ENCODE measurements around the gene C11orf42. TPM values are rescaled to one million over a fixed set of nuclear protein-coding genes. Genes with fewer than 3 reads are reported as not detected.
A peak's percentile ranks its signal among the peaks of the same experiment; 100 is the strongest.
"Not testable (repeated sequence)": the region's sequence is repeated elsewhere in the genome, so short reads cannot be mapped to it uniquely, and the experiment has no call there.

C11orf42 gene
- total RNA-seq, 1 donor from 2014 or later = not detected

DNA sequence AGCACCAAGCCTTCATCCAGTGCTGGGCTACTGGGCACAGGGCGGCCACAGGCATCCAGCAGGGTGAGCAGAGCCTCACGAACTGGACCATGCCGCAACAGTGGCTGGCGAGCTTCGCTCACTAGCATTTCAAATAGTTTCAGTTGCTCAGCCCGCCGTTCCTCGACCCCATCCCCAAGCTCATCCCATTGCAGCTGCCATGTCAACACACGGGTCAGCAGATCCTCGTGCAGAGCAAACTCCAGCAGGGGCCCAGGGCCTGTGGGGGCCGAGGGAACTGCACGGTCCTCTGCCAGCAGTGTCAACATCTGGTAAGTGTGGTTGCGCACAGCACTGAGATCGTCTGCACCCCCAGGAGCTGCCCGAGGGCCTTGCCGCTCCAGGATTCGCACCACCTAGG, 18.5 kb downstream of the C11orf42 start:
- no peak for DNase-seq (ENCODE audit: low spot score)

- no peak for DNase-seq (ENCODE audit: low spot score)
Measured at GRCh38 chr11:6224421-6224820, 19.1 kb downstream of the C11orf42 start.

DNA sequence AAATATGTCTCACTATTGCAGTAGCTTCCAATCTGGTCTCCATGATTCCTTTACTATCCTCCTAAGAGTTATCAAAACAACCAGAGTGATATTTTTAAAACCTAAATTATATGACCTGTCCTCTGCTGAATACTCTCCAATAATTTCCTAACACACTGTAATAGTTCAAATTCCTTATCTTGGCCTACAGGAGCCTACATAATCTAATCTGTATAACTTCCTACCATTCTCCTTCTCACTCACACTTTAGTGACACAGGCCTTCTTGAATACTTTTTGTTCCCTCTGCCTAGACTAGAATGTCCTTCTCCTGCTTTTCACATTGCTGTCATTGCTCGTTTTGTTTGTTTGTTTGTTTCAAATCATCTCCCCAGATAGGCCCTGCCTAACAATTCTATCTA, 19.7 kb downstream of the C11orf42 start:
- no peak for DNase-seq (ENCODE audit: low spot score)

DNA sequence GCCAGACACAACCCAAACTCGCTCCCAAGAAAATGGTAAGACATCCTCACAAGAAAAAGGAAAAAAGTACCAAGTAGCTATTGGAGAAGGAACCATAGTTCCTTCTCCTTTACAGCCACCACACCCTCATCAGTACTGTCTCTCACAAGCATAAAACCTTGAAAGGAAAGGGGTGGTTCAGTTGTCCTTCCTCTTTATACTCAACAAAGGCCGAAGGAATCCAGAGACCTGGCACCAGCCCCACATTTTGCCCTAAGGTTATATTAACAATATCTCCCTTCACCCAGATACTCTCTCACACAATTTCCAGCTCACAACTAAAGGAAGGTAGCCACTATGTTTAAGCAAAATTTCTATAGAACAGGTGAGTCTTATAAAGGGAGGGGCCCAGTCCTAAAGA, 20.5 kb downstream of the C11orf42 start:
- DNase-seq (ENCODE audit: low spot score) = no peak

DNA sequence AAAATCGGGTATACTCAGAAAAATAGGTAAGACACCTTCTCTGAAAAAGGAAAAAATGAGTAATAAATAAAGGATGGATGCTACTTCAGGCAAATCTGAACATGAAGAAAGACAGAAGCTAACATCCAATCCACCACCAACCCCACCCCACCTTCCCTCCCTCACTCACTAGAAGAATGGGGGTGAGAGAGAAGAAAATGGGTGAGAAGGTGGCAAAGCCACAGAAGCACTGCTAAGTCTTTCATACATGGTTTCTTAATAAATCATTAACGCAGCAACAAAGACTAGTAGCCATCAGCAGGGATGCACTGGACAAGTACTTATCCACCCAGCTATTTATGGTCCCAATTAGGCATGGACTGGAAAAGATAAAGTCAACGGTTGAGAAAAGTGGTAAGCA, 23.2 kb downstream of the C11orf42 start:
- no peak for DNase-seq (ENCODE audit: low spot score)

DNA sequence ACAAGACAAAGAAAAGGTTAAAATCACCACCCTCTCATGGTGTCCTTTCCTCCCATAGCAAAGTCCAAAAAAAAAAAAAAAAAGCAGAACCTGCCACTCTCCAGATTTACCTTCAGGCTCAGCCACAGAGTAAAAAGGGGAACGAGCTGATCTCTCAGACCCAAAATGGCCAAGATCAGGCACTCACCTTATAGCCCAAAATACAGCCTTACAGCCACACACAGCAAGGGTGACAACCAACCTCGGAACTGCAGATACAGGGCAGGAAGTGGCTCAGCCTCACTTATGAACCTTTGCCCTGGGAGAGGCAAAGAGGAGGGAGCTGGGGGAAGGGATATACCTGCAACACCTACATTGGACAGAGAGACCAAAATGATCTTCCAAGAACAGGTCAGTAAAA, 24.6 kb downstream of the C11orf42 start:
- peak; percentile 34 for DNase-seq (ENCODE audit: low spot score)

GRCh38 chr11:6232899-6233298, 27.5 kb downstream of the C11orf42 start:
- DNase-seq (ENCODE audit: low spot score) = no peak

DNA sequence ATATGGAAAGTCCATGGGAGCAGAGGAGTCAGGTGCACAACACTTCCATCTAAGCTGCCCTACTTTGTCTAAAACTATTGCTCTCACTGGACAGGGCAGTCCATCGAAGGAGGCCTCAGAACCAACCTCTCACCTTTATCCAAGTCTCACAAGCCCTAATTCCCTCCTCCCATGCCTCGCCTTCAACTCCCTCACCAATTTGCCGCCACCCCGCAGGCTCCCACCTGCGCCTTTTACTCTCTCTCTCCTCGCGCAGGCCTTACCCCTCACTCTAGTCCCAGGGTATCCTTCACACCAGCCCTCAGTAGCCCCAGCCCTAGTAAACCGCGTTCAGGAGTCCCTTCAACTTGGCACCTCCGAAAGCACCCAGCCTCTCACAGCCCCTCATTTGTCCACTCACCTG, 28.6 kb downstream of the C11orf42 start:
- no peak for DNase-seq (ENCODE audit: low spot score)

- peak; percentile 100 for DNase-seq (ENCODE audit: low spot score)
Measured at GRCh38 chr11:6234387-6235107, 29.2 kb downstream of the C11orf42 start, which contains the start of gene FHIP1B. FHIP1B (minus strand) TSS chr11:6234636; CDS start chr11:6224516, 10,120 bp downstream.

DNA sequence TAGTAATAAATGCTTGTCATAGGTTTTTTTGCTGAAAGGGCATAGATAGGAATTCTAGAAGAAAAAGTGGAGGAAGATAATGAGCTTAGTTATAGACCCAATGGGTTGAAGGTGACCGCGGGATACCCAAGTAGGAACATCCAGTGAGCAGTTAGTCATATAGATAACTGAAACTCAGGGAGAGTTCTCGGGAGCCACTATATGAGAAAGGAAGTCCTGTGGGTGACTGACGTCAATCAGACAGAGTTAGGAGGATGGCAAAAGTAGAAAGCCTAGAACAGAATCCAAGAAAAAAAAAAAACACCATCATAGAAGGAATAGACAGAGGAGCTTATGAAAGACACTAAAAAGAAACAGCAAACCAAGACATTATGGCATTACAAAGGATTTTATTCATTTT, 31.9 kb downstream of the C11orf42 start:
- no peak for DNase-seq (ENCODE audit: low spot score)

- no peak for DNase-seq (ENCODE audit: low spot score)
Measured at GRCh38 chr11:6237761-6238302, 32.5 kb downstream of the C11orf42 start.

- DNase-seq (ENCODE audit: low spot score) = no peak
Measured at GRCh38 chr11:6238902-6239301, 33.5 kb downstream of the C11orf42 start, which contains the start of gene CNGA4. CNGA4 (plus strand) TSS chr11:6239089; CDS start chr11:6239207, 118 bp downstream.

DNA sequence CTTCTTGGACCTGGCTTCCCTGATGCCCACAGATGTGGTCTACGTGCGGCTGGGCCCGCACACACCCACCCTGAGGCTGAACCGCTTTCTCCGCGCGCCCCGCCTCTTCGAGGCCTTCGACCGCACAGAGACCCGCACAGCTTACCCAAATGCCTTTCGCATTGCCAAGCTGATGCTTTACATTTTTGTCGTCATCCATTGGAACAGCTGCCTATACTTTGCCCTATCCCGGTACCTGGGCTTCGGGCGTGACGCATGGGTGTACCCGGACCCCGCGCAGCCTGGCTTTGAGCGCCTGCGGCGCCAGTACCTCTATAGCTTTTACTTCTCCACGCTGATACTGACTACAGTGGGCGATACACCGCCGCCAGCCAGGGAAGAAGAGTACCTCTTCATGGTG, 34.8 kb downstream of the C11orf42 start:
- no peak for DNase-seq (ENCODE audit: low spot score)

- no peak for DNase-seq (ENCODE audit: low spot score)
Measured at GRCh38 chr11:6240781-6241180, 35.4 kb downstream of the C11orf42 start.

DNA sequence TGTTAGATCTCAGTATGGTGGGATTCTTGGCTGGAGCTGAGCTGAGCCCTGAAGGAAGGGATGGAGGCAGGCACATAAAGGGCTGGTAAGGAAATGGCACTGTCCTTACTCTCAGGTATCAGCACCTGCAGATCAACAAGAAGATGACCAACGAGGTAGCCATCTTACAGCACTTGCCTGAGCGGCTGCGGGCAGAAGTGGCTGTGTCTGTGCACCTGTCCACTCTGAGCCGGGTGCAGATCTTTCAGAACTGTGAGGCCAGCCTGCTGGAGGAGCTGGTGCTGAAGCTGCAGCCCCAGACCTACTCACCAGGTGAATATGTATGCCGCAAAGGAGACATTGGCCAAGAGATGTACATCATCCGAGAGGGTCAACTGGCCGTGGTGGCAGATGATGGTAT, 36.0 kb downstream of the C11orf42 start:
- DNase-seq (ENCODE audit: low spot score) = no peak

DNA sequence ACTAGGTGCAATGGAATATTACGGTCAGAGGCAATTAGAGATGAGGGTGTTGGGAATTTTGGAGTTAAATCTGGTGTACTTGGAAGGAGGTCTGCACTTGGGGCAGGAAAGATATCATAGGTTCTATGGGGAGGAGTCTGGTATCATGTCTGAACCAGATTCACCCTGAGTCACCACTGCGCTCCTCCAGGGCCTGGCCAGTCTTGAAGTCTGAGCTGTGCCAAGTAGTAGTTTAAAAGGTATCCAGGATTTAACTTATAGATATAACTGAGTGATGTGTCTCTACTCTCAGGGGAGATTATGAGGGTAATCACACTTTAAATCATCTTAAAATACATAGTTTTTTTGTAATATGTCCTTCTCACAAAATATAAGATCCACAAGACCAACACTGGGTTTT, 40.2 kb downstream of the C11orf42 start:
- DNase-seq (ENCODE audit: low spot score) = no peak

GRCh38 chr11:6248248-6248647, 42.9 kb downstream of the C11orf42 start:
- DNase-seq (ENCODE audit: low spot score) = no peak

GRCh38 chr11:6248897-6249296, 43.5 kb downstream of the C11orf42 start:
- DNase-seq (ENCODE audit: low spot score) = not testable (repeated sequence)

DNA sequence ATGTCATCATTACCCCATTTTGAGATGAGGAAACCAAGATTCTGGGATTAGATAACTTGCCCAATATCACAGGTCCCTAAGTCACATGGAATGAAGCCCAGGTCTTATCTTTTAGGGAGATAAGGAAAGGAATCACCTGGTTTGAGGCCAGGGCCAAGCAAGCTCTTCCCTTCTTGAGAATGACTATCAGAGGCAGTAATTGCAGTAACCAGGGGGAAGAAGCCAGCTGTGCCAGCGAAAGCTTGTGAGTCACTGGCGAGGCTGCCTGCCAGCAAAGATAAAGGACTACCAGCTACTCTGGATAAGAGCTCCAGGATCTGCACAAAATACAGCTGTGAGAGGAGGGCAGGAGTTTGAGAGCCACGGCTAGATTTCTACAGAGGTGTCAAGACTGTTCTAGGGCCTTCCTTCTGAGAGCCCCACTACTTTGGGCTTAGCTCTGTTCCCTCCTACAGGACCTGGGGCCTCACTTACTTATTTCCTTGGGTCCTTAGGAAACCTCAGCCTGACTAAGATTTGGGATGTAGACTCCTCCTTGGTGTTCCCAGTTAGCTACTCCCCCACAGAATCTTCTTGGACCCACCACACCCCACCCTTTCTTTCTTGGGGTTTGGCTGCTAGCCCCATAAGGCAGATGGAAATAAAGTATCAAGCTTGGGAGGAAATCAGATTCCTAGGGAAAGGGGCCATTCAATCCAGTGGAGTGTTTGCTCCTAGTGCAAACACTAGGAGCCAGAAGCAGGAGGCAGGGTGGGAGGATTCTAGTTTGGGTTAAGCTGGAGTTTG, 44.6 kb downstream of the C11orf42 start:
- peak; percentile 86 for DNase-seq (ENCODE audit: low spot score)

DNA sequence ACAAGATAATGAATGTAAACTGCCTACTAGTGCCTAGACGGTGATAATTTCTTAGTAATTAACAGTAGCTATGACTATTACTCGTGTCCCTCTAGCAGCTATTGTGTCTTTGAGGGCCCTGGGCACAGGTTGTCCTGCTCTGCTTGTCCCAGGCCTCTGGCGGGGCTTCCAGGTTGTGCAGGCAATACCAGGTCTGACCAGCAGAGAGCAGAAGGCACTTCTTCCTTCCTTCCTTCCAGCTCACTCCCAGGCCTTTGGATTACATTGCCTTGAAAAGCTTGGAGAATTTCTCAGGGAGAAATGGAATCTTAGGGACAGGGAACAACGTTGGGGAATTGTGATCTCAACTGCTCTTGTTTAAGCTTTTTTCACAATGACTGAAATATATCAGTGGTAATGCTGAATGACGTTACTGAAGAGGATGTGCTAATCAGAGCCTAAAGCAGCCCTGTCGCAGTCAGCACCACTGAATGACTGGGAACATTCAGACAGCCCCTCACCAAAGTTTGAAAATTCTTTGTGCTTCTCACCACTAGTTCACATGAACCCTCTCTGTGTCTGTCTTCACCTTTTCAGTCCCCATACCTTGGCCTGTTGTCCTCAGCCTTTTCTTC, 45.9 kb downstream of the C11orf42 start:
- DNase-seq (ENCODE audit: low spot score) = peak; percentile 68

DNA sequence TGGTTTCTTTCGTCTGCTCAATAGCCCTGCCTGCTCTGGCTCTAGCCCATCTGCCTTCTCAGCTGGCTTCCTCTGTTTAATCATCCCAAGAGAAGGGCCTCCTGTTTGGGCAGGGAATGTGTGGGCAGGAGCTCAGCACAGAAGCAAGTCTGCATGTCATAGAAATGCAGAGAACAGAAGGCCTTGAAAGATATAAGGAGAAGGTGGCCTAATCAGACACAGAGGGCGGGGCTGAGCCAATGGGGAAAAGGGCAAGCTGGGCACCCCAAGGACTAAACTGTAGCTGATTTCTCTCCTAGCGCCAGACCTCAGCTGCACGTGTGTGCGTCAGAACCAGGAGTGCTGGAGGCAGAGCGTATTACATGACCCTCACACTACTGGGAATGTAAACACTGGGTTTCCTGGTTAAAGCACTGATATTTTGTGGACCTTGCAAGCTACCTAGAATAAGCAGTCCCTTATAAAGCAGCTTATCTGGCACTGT, 46.7 kb downstream of the C11orf42 start:
- DNase-seq (ENCODE audit: low spot score) = peak; percentile 27

DNA sequence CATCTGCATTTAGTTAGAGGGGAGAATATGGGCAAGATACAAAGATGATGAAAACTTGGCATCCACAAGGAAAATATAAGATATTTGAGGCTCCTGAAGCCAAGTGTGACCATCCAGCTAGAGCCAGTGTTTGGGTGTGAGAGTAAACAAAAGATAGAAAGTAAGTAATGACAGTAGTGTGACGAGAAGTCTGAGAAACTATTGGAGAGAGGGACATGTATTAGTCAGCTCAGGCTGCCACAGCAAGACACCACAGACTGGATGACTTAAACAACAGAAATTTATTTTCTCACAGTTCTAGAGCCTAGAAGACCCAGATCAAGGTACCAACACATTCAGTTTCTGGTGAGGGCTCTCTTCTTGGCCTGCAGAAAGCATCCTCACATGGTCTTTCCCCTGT, 47.8 kb downstream of the C11orf42 start:
- no peak for DNase-seq (ENCODE audit: low spot score)

All from mucosa of gallbladder (tissue), 1 donor.